NT2/D1 (cell line): ENCODE data around the gene COL2A1.

Experiments
- DNase-seq: peaks from one replicate; pipeline ENCODE4 v3.0.0-alpha.2; 2011; ENCODE audit warnings: low read depth, low spot score
- H3K27me3 ChIP-seq: 2 replicates; pipeline ENCODE4 v1.6.0; 2011; ENCODE audit warnings: mild to moderate bottlenecking; ENCODE audit not compliant: insufficient read length, insufficient read depth
- H3K36me3 ChIP-seq: 2 replicates; pipeline ENCODE4 v1.6.1; 2011; ENCODE audit warnings: mild to moderate bottlenecking, low read length, mixed read lengths; ENCODE audit not compliant: insufficient read depth, insufficient read length
- H3K4me1 ChIP-seq: 2 replicates; pipeline ENCODE4 v1.5.1; 2011; ENCODE audit not compliant: insufficient read depth, insufficient read length
- H3K4me3 ChIP-seq: 2 replicates; pipeline ENCODE4 v1.5.1; 2011; ENCODE audit warnings: low read depth; ENCODE audit not compliant: insufficient read length
- H3K9ac ChIP-seq: 2 replicates; pipeline ENCODE4 v1.6.0; 2011; ENCODE audit warnings: low read depth; ENCODE audit not compliant: insufficient read length
- H3K9me3 ChIP-seq: 2 replicates; pipeline ENCODE4 v1.5.1; 2011; ENCODE audit warnings: mild to moderate bottlenecking, low read length; ENCODE audit not compliant: insufficient read depth
- SUZ12 ChIP-seq: IDR thresholded peaks from 2 replicates; pipeline ENCODE4 v1.6.1; 2011; ENCODE audit not compliant: insufficient read length, insufficient read depth; ENCODE audit errors: extremely low read depth
- YY1 ChIP-seq: IDR thresholded peaks from 2 replicates; pipeline ENCODE4 v1.6.1; 2011; ENCODE audit not compliant: insufficient read length, insufficient read depth
- ZNF274 ChIP-seq: IDR thresholded peaks from 2 replicates; pipeline ENCODE4 v1.6.1; 2011; ENCODE audit warnings: mild to moderate bottlenecking, low read depth, low read length

COL2A1 gene

GRCh38 chr12:47927346-47927745, 76.9 kb downstream of the COL2A1 start:
- TF ChIP-seq SUZ12 (no peak), ZNF274 (no peak), YY1 (no peak)
- H3K9ac ChIP-seq, result no peak overlapping the region
- peaks cover 11% of the 10 kb centered on the region for H3K27me3 ChIP-seq
- H3K9me3 ChIP-seq, result no peaks in the 10 kb centered on the region
- H3K4me1 ChIP-seq, result no peaks in the 10 kb centered on the region
- no peak overlapping the region for H3K4me3 ChIP-seq
- DNase-seq, result no peak
- no peaks in the 10 kb centered on the region for H3K36me3 ChIP-seq
